ENCODE measurements around the gene ZMIZ1.

The ZMIZ1 gene

DNA sequence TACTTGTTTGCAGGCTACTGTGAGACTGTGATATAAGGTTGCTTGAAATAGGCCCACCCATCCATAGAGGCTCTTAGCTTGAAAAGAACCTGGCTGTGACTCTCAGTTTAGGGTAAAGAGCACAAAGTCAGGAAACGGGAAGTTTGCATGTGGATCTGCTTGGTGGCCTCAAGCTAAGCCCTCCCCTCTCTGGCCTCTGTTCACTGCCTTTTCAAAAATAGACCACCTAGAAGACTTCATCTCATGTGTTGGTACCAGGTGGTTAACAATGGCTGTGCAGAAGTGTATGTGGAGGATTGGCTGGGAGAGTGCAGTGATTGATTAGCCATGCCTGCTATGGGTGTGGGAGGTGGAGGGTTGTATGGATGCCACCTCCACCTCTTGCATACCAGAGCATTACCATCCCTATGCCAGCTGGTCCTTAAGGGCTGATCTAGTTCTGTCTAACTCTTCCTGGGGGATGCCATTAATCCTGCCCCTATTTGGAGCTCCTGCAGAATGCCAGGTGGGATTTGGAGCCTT is 122.0 kb downstream of the ZMIZ1 start:
- no peak overlapping the region for H3K4me3 ChIP-seq (ENCODE audit: control insufficient read depth, low read depth, low read length)
- DNase-seq (ENCODE audit: low read depth): no peak
- TF ChIP-seq, protein P1, sequence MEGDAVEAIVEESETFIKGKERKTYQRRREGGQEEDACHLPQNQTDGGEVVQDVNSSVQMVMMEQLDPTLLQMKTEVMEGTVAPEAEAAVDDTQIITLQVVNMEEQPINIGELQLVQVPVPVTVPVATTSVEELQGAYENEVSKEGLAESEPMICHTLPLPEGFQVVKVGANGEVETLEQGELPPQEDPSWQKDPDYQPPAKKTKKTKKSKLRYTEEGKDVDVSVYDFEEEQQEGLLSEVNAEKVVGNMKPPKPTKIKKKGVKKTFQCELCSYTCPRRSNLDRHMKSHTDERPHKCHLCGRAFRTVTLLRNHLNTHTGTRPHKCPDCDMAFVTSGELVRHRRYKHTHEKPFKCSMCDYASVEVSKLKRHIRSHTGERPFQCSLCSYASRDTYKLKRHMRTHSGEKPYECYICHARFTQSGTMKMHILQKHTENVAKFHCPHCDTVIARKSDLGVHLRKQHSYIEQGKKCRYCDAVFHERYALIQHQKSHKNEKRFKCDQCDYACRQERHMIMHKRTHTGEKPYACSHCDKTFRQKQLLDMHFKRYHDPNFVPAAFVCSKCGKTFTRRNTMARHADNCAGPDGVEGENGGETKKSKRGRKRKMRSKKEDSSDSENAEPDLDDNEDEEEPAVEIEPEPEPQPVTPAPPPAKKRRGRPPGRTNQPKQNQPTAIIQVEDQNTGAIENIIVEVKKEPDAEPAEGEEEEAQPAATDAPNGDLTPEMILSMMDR (conservative IDR thresholded peaks at IDR 0.05; ENCODE audit: control insufficient read depth, insufficient read depth, low read depth, low read length): no peak

GRCh38 chr10:79191951-79192676 is 123.3 kb downstream of the ZMIZ1 start:
- H3K4me3 ChIP-seq (ENCODE audit: control insufficient read depth, low read depth, low read length): no peak overlapping the region
- DNase-seq (ENCODE audit: low read depth): no peak
- TF ChIP-seq, protein P1 (conservative IDR thresholded peaks at IDR 0.05; ENCODE audit: control insufficient read depth, insufficient read depth, low read depth, low read length): no peak

DNA sequence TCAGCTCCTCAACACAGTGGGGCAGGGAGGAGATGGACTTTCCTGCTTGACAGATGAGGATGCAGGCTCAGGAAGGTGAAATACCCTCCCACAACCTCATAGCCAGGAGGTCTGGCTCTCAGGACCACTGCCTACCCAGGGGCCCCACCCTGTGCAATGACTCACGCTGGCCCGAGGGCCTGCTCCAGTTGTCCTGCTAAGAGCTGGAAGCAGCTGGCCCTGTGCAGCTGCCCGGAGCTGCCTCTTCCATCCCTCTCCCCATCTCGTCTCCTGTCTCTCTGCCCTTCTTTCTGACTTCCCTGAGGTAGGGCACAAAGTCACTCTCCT is 123.9 kb downstream of the ZMIZ1 start:
- H3K4me3 ChIP-seq (ENCODE audit: control insufficient read depth, low read depth, low read length): no peak overlapping the region
- peak; percentile 61 for DNase-seq (ENCODE audit: low read depth)
- TF ChIP-seq, protein P1 (conservative IDR thresholded peaks at IDR 0.05; ENCODE audit: control insufficient read depth, insufficient read depth, low read depth, low read length): no peak

DNA sequence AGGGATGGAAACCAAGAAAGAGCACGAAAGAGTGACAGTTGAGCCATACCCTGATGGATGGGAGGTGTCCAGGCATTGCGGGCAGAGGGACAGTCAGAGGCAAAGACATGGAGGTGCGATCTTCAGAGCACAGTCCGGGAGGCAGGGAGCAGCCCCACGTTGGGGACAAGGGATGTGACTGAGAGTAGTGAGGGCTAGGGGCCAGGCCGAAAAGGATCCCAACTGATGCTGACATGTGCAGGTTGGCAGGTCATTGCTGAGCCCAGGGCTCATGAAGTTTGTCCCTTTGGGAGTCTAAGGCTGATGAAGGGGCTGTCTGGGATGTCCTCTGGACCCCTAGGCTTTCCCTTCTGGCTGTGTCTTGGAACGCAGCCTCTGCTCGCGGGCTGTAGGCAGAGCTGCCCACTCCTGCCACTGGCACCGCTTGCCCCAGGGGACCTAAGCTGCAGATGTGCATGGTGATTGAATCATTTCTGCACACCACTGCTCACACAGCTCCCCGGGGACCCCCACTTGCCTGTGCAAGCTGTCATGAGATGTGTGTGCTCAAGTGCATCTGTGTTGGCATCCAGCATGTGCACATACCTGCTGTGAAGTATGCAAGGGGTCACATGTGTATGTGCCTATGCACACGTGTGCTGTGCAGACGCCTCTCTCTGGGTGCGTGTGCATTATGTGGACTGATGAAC is 125.1 kb downstream of the ZMIZ1 start:
- TF ChIP-seq, protein P1 (conservative IDR thresholded peaks at IDR 0.05; ENCODE audit: control insufficient read depth, insufficient read depth, low read depth, low read length): no peak
- no peak for DNase-seq (ENCODE audit: low read depth)

GRCh38 chr10:79195091-79195923 is 126.5 kb downstream of the ZMIZ1 start:
- H3K4me3 ChIP-seq (ENCODE audit: control insufficient read depth, low read depth, low read length): no peak overlapping the region
- peak; percentile 78 for DNase-seq (ENCODE audit: low read depth)
- TF ChIP-seq, protein P1 (conservative IDR thresholded peaks at IDR 0.05; ENCODE audit: control insufficient read depth, insufficient read depth, low read depth, low read length): peak; percentile 77

More for the DNA sequence above, 125.1 kb downstream of the ZMIZ1 start:
- H3K4me3 ChIP-seq (ENCODE audit: control insufficient read depth, low read depth, low read length): no peak overlapping the region
